Uterus (tissue), 4 donors: Measurements from ENCODE around the gene ILF2. TPM values are rescaled to one million over a fixed set of nuclear protein-coding genes. Genes with fewer than 3 reads are reported as not detected.
"Not testable (repeated sequence)": the region's sequence is repeated elsewhere in the genome, so short reads cannot be mapped to it uniquely, and the experiment has no call there.

Experiments
- DNase-seq, 2 donors: peaks; one replicate each; pipeline ENCODE4 v3.0.0-alpha.2; 2019 to 2020
- H3K27ac ChIP-seq, 2 donors: fragments of 200-600 bp; sonication (generic); 1 replicate in 1 of 2; 2 replicates in 1 of 2; pipeline ENCODE4 v1.5.1; 2016 to 2018
- H3K27me3 ChIP-seq, 2 donors: fragments of 200-600 bp; sonication (generic); one replicate each; pipeline ENCODE4 v1.5.1; 2018 to 2019; ENCODE audit warnings: control low read depth in 1 of 2
- H3K36me3 ChIP-seq, 2 donors: fragments of 200-600 bp; sonication (generic); one replicate each; pipeline ENCODE4 v1.5.1; 2019; ENCODE audit warnings: control low read depth in 1 of 2
- H3K4me1 ChIP-seq, 2 donors: fragments of 200-600 bp; sonication (generic); one replicate each; pipeline ENCODE4 v1.5.1; 2018 to 2019; ENCODE audit warnings: control low read depth in 1 of 2
- H3K4me3 ChIP-seq, 2 donors: fragments of 200-600 bp; sonication (generic); 1 replicate in 1 of 2; 2 replicates in 1 of 2; pipeline ENCODE4 v1.5.1; 2018 to 2019; ENCODE audit warnings: mild to moderate bottlenecking in 1 of 2
- H3K9me3 ChIP-seq, 2 donors: fragments of 200-600 bp; sonication (generic); one replicate each; pipeline ENCODE4 v1.5.1; 2019; ENCODE audit warnings: control low read depth in 1 of 2
- POLR2A ChIP-seq, 2 donors: fragments of 450-650 bp; IDR thresholded peaks; one replicate each; pipeline ENCODE4 v1.6.1; 2016; ENCODE audit warnings: antibody characterized with exemption in 2 of 2, mild to moderate bottlenecking in 1 of 2, moderate library complexity in 1 of 2
- intact Hi-C: fragments of 100-400 bp; cut with DNase I; formaldehyde crosslinking; loops from one replicate; pipeline ENCODE4 v1.15.1; 2023; ENCODE audit warnings: low total_unique reads
- total RNA-seq, 4 donors: library from RNA; depleted of rRNA in 3 of 4; stranded (reverse); fragments of >200 nt in 3 of 4; gene quantifications; one replicate each; pipeline versions ENCODE4 v1.1.0 to v1.2.4, GENCODE V29; 2014 to 2023
- TF ChIP-seq, protein P1 (sequence below), 4 experiments: fragments of 200-600 bp in 2 of 4; fragments of 450-650 bp in 2 of 4; sonication (generic) in 2 of 4; IDR thresholded peaks; one replicate each; pipeline ENCODE4 v1.5.1; 2016 to 2019; ENCODE audit warnings: antibody characterized with exemption in 4 of 4, mild to moderate bottlenecking in 2 of 4, moderate library complexity in 1 of 4
- donor health status: DM: yes; HTN: yes; CAD: no.

The ILF2 gene
- total RNA-seq, result 100 to 1,000 TPM in 3 of 4 donors, 10 to 100 TPM in 1; 82.7 to 252 (median 111) TPM

GRCh38 chr1:153670859-153671627 lies at the start of gene ILF2:
ILF2 (minus strand) TSS chr1:153670993; CDS start chr1:153670922, 71 bp downstream.
- H3K27ac ChIP-seq, result peak within 1 kb of the TSS; percentile 93 to 97
- peak within 1 kb of the TSS; percentile 90 to 97 for H3K4me3 ChIP-seq
- DNase-seq, result peak; percentile 98
- no peaks in the 10 kb centered on the region for H3K36me3 ChIP-seq
- peak; percentile 87 to 90 for TF ChIP-seq POLR2A (IDR thresholded peaks at IDR 0.05)
- TF ChIP-seq, protein P1, sequence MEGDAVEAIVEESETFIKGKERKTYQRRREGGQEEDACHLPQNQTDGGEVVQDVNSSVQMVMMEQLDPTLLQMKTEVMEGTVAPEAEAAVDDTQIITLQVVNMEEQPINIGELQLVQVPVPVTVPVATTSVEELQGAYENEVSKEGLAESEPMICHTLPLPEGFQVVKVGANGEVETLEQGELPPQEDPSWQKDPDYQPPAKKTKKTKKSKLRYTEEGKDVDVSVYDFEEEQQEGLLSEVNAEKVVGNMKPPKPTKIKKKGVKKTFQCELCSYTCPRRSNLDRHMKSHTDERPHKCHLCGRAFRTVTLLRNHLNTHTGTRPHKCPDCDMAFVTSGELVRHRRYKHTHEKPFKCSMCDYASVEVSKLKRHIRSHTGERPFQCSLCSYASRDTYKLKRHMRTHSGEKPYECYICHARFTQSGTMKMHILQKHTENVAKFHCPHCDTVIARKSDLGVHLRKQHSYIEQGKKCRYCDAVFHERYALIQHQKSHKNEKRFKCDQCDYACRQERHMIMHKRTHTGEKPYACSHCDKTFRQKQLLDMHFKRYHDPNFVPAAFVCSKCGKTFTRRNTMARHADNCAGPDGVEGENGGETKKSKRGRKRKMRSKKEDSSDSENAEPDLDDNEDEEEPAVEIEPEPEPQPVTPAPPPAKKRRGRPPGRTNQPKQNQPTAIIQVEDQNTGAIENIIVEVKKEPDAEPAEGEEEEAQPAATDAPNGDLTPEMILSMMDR (IDR thresholded peaks at IDR 0.05), result peak in 1 of 4 experiments; percentile 15
- H3K9me3 ChIP-seq, result no peaks in the 10 kb centered on the region
- intact Hi-C loops, result loop anchor here (10.0 kb wide), 1 partner anchor 314 kb away; the partner anchor contains the start of gene RAB13
- no peaks in the 10 kb centered on the region for H3K27me3 ChIP-seq
- H3K4me1 ChIP-seq, result peaks cover 7 to 9% of the 10 kb centered on the region in 2 donors

DNA sequence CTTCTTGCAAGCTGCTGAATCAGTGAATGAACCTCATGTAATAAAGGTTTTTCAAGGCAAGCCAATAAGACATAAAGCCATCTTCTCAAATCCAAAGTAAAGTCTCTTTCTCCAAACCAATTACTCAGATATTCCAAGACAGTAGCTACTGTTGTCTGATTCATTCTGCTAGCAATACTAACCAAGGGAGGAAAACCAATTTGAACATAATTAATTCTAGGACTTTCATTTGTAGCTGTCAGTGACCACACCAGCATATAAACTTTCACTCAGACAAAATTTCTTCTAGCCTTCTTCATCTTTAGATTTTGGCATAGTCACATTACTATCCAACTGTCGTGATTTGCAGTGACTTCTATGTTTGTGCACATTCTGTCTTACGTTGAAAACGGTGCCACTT lies 46.5 kb upstream of the ILF2 start:
- intact Hi-C loops, result no loop called here
- DNase-seq, result no peak
- no peak overlapping the region for H3K4me3 ChIP-seq
- no peaks in the 10 kb centered on the region for H3K4me1 ChIP-seq
- H3K9me3 ChIP-seq, result no peaks in the 10 kb centered on the region
- no peaks in the 10 kb centered on the region for H3K27me3 ChIP-seq
- no peaks in the 10 kb centered on the region for H3K36me3 ChIP-seq
- TF ChIP-seq, protein P1 (IDR thresholded peaks at IDR 0.05), result no peak
- TF ChIP-seq POLR2A (IDR thresholded peaks at IDR 0.05), result no peak
- H3K27ac ChIP-seq, result no peak overlapping the region

GRCh38 chr1:153716211-153716610 lies 45.4 kb upstream of the ILF2 start:
- H3K4me1 ChIP-seq, H3K36me3 ChIP-seq, H3K27me3 ChIP-seq, H3K4me3 ChIP-seq, intact Hi-C loops, H3K27ac ChIP-seq, DNase-seq, H3K9me3 ChIP-seq: not testable (repeated sequence)

DNA sequence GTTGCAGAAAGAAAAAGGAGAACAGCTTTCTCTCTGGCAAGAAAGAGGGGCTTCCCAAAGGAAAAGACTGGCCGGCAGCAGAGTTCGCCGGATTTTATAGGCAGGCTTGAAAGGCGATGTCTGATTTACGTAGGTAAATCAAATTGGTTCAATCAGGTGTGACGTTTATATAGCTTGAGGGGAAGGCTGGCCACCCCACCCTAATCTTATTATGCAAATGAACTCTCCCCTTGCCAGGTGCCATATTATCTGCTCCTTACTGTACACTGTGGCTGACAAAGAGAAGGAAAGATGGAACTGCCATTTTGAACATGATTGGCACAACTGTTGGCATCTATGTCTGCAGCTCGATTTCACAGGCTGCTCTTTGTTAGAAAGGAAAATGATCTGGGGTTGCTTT lies 40.2 kb upstream of the ILF2 start:
- no peak for TF ChIP-seq POLR2A (IDR thresholded peaks at IDR 0.05)
- TF ChIP-seq, protein P1 (IDR thresholded peaks at IDR 0.05), result no peak
- H3K4me3 ChIP-seq, result no peak overlapping the region
- H3K36me3 ChIP-seq, result no peaks in the 10 kb centered on the region
- H3K27ac ChIP-seq, result no peak overlapping the region
- no peaks in the 10 kb centered on the region for H3K9me3 ChIP-seq
- no peaks in the 10 kb centered on the region for H3K27me3 ChIP-seq
- intact Hi-C loops, result no loop called here
- no peak for DNase-seq
- H3K4me1 ChIP-seq, result no peaks in the 10 kb centered on the region

GRCh38 chr1:153705484-153705883 lies 34.7 kb upstream of the ILF2 start:
- no peaks in the 10 kb centered on the region for H3K9me3 ChIP-seq
- H3K27ac ChIP-seq, result no peak overlapping the region
- H3K36me3 ChIP-seq, result no peaks in the 10 kb centered on the region
- intact Hi-C loops, result no loop called here
- H3K4me3 ChIP-seq, result no peak overlapping the region
- H3K27me3 ChIP-seq, result no peaks in the 10 kb centered on the region
- DNase-seq, result no peak
- TF ChIP-seq POLR2A (IDR thresholded peaks at IDR 0.05), result no peak
- TF ChIP-seq, protein P1 (IDR thresholded peaks at IDR 0.05), result no peak
- no peaks in the 10 kb centered on the region for H3K4me1 ChIP-seq
